Sigmoid colon (tissue), 7 donors: ENCODE results near the gene CYP3A5. TPM values are rescaled to one million over a fixed set of nuclear protein-coding genes. Genes with fewer than 3 reads are reported as not detected.
"Not testable (repeated sequence)": the region's sequence is repeated elsewhere in the genome, so short reads cannot be mapped to it uniquely, and the experiment has no call there.

ENCODE experiments used
- DNase-seq: peaks from one replicate; pipeline ENCODE4 v3.0.0-alpha.2; 2019
- H3K27ac ChIP-seq, 4 donors: fragments of 200-600 bp; sonication (generic); one replicate each; pipeline ENCODE4 v1.5.1; 2016 to 2019; ENCODE audit warnings: mild to moderate bottlenecking in 1 of 4
- H3K27me3 ChIP-seq, 3 donors: fragments of 200-600 bp; sonication (generic); one replicate each; pipeline ENCODE4 v1.5.1; 2019; ENCODE audit warnings: mild to moderate bottlenecking in 1 of 3
- H3K36me3 ChIP-seq, 4 donors: fragments of 200-600 bp; sonication (generic); one replicate each; pipeline ENCODE4 v1.5.1; 2016 to 2019
- H3K4me1 ChIP-seq, 4 donors: fragments of 200-600 bp; sonication (generic); one replicate each; pipeline ENCODE4 v1.5.1; 2017 to 2019
- H3K4me3 ChIP-seq, 4 donors: fragments of 200-600 bp; sonication (generic); one replicate each; pipeline ENCODE4 v1.5.1; 2017 to 2019; ENCODE audit warnings: mild to moderate bottlenecking in 2 of 4, moderate library complexity in 1 of 4
- H3K9me3 ChIP-seq, 4 donors: fragments of 200-600 bp in 3 of 4; sonication (generic) in 3 of 4; one replicate each; pipeline versions ENCODE4 v1.5.1 to v1.6.1; 2013 to 2019
- EP300 ChIP-seq, 4 donors: sonication (generic); formaldehyde crosslinking; IDR thresholded peaks; one replicate each; pipeline ENCODE4 v1.6.1; 2017; ENCODE audit warnings: antibody characterized with exemption in 4 of 4
- POLR2A ChIP-seq, 2 donors: fragments of 450-650 bp; IDR thresholded peaks; one replicate each; pipeline ENCODE4 v1.6.1; 2016; ENCODE audit warnings: antibody characterized with exemption in 2 of 2, mild to moderate bottlenecking in 2 of 2, moderate library complexity in 2 of 2
- POLR2AphosphoS5 ChIP-seq, 4 donors: sonication (generic); formaldehyde crosslinking; IDR thresholded peaks; one replicate each; pipeline ENCODE4 v1.6.1; 2017; ENCODE audit warnings: antibody characterized with exemption in 4 of 4
- WGBS, 2 donors: extraction: QIAGEN DNeasy Blood & Tissue Kit; methylation state at CpG; one replicate each; pipeline ENCODE4 v1.1.7; 2013; 5-methylcytosine and 5-hydroxymethylcytosine counted together
- intact Hi-C: fragments of 100-400 bp; cut with DNase I; formaldehyde crosslinking; loops from one replicate; pipeline ENCODE4 v1.15.1; 2023
- polyA plus RNA-seq, 3 donors: library from polyadenylated mRNA; stranded (reverse); fragments of 200-250 nt; gene quantifications; one replicate each; pipeline ENCODE4 v1.2.3, GENCODE V29; 2013
- total RNA-seq, 4 donors: library from RNA; depleted of rRNA; stranded (reverse); fragments of >200 nt; gene quantifications; one replicate each; pipeline ENCODE4 v1.1.0, GENCODE V29; 2016
- TF ChIP-seq, protein P1 (sequence below), 4 experiments: fragments of 450-650 bp in 3 of 4; fragments of 200-600 bp in 1 of 4; IDR thresholded peaks; one replicate each; pipeline ENCODE4 v1.5.1; 2016 to 2019; ENCODE audit warnings: antibody characterized with exemption in 4 of 4, mild to moderate bottlenecking in 3 of 4, moderate library complexity in 2 of 4
- donor health status: healthy with polysubstance abuse.
- donor health status: Bipolar disorder and iron deficiency.
- donor health status: healthy.

CYP3A5 gene
- total and polyA plus RNA-seq, 7 donors: 0.54 to 36.1 (median 7.5) TPM

DNA sequence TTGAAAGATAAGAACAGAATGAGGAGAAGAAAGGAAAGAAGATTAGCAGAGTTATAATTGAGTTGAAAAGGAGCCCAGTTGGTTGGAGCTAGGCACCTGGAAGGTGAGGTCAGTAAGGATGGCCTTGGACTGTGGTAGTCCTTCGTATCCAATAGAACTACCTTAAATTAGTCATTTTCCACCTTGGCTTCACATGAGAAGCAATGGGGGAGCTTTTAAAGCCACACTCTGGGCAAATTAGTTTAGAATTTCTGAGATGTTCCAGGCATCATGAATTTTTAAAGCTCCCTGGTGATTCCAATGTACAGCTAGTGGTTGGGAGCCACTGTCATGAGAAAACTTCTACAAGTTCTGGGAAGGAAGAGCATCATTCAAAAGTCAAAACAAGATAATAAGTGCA is 27.3 kb upstream of the CYP3A5 start:
- H3K9me3 ChIP-seq: peaks cover 3 to 12% (median 6%) of the 10 kb centered on the region in 4 donors
- intact Hi-C loops: no loop called here
- no peak for TF ChIP-seq EP300 (IDR thresholded peaks at IDR 0.05)
- no peak for TF ChIP-seq POLR2A (IDR thresholded peaks at IDR 0.05)
- TF ChIP-seq POLR2AphosphoS5 (IDR thresholded peaks at IDR 0.05): no peak
- TF ChIP-seq, protein P1, sequence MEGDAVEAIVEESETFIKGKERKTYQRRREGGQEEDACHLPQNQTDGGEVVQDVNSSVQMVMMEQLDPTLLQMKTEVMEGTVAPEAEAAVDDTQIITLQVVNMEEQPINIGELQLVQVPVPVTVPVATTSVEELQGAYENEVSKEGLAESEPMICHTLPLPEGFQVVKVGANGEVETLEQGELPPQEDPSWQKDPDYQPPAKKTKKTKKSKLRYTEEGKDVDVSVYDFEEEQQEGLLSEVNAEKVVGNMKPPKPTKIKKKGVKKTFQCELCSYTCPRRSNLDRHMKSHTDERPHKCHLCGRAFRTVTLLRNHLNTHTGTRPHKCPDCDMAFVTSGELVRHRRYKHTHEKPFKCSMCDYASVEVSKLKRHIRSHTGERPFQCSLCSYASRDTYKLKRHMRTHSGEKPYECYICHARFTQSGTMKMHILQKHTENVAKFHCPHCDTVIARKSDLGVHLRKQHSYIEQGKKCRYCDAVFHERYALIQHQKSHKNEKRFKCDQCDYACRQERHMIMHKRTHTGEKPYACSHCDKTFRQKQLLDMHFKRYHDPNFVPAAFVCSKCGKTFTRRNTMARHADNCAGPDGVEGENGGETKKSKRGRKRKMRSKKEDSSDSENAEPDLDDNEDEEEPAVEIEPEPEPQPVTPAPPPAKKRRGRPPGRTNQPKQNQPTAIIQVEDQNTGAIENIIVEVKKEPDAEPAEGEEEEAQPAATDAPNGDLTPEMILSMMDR (IDR thresholded peaks at IDR 0.05): no peak
- no peaks in the 10 kb centered on the region for H3K4me1 ChIP-seq
- DNase-seq: no peak
- H3K36me3 ChIP-seq: no peaks in the 10 kb centered on the region
- no peak overlapping the region for H3K27ac ChIP-seq
- H3K4me3 ChIP-seq: no peak overlapping the region
- 75 to 77% methylated on average over 1 of the region's 1 CpG for WGBS, 2 donors
- no peaks in the 10 kb centered on the region for H3K27me3 ChIP-seq

- no peak overlapping the region for H3K27ac ChIP-seq
- WGBS, 2 donors: 20 to 50% methylated on average over 5 of the region's 5 CpGs
Observed at GRCh38 chr7:99699946-99700345, 20.1 kb upstream of the CYP3A5 start.

DNA sequence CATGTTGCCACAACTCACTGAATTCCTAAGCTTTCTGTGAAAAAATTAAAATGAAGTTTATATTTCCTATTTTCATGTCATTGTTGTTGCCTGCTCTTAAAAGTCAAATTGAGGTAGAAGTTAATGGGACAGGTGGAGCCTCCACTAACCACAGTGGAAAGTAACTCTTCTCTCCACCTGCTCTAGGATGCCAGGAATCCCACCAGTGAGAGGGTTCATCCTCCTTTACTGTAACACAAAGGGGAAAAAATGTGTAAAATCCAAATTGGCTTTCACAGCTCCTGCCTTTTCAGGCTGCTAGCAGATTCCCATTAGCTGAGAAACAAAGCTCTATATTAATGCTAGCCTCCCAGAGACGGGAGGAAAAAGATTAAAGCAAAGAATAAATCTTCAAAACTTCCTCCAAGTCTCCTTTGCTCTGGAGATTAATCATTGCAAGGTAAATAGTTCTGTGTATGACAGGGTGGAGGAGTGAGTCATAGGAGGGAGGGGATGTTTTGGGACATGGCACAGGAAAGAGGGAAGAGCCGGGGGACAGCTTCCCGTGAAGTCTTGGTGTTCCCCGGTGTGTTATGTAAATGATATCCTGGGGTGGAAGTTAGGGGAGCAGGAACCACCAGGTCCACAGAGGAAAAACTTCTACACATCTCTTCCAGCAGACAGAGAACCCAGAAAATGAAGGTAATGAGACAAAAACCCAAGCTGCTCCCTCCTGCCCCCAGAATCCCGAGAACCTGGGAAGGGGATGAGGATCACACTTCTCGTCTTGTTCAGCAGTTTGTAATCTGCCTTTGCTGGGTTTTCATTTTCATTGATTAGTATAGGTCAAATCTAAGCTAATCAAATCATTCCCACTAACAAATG is 19.3 kb upstream of the CYP3A5 start:
- H3K4me1 ChIP-seq, H3K9me3 ChIP-seq, DNase-seq, H3K27me3 ChIP-seq, H3K4me3 ChIP-seq, H3K27ac ChIP-seq, H3K36me3 ChIP-seq, intact Hi-C loops: not testable (repeated sequence)
- 10 to 39% methylated on average over 6 of the region's 6 CpGs for WGBS, 2 donors

More at GRCh38 chr7:99699946-99700345, 20.1 kb upstream of the CYP3A5 start:
- Histone ChIP-seq H3K36me3 (no peaks in the 10 kb centered on the region), H3K9me3 (no peaks in the 10 kb centered on the region), H3K4me1 (no peaks in the 10 kb centered on the region), H3K4me3 (no peak overlapping the region), H3K27me3 (no peaks in the 10 kb centered on the region)
- intact Hi-C loops: no loop called here
- DNase-seq: no peak
- TF ChIP-seq, protein P1 (IDR thresholded peaks at IDR 0.05): no peak
- no peak for TF ChIP-seq EP300 (IDR thresholded peaks at IDR 0.05)
- TF ChIP-seq POLR2A (IDR thresholded peaks at IDR 0.05): no peak
- no peak for TF ChIP-seq POLR2AphosphoS5 (IDR thresholded peaks at IDR 0.05)

DNA sequence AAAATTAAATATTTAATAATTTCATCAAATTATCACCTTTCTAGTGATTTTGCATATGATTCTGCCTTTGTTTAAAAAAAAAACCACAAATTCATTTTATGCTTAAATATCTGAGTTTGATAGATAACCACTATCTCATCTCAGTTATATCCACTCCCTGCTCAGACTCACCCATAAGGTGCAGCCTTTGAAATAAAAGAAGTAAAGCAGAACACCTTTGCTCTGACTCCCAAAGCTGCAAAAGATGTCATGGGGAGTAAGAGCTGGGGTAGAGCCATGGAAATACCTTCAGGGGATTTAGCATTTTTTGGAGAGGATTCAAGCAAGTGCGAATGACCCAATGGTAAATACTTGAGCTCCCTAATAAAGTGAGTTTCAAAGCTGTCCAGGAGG is 15.1 kb upstream of the CYP3A5 start:
- DNase-seq: no peak
- intact Hi-C loops: no loop called here
- H3K4me3 ChIP-seq: no peak overlapping the region
- 92 to 100% methylated on average over 1 of the region's 1 CpG for WGBS, 2 donors
- no peaks in the 10 kb centered on the region for H3K27me3 ChIP-seq
- no peaks in the 10 kb centered on the region for H3K36me3 ChIP-seq
- no peaks in the 10 kb centered on the region for H3K4me1 ChIP-seq
- TF ChIP-seq POLR2AphosphoS5 (IDR thresholded peaks at IDR 0.05): no peak
- no peak for TF ChIP-seq POLR2A (IDR thresholded peaks at IDR 0.05)
- TF ChIP-seq EP300 (IDR thresholded peaks at IDR 0.05): no peak
- TF ChIP-seq, protein P1 (IDR thresholded peaks at IDR 0.05): no peak
- H3K9me3 ChIP-seq: no peaks in the 10 kb centered on the region
- no peak overlapping the region for H3K27ac ChIP-seq

DNA sequence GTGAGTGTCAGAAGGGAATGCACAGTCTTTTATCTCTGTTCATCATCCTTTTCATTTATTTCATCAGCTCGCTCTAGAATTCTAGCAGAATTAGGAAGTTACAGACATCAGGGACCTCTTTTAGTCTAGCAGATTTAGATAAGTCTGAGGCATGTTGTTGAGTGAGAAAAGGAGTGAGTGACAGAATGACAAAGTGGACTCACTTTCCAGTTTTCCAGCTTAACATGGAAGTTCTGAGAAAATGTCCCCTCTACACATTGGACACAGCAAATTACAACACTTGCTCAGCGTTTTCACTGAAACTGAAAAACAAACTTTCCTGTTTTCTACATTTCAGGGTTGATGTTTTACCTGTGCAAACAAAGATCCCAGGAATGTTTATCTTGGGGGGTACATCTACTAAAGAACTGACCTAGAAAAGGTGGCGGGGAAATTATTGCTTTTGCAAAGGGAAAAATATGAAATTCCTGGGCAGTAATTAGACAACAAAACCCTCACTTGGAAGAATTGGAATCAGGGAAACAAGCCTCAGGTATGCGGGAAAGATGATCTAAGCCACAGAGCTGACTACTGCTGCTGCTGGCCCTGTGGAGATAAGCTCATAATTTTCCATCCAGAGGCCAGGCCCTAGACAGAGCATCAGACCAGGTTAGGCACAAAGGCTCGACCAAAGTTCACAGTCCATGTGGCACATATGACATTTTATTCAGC is 14.6 kb upstream of the CYP3A5 start:
- no peaks in the 10 kb centered on the region for H3K36me3 ChIP-seq
- 36 to 74% methylated on average over 5 of the region's 5 CpGs for WGBS, 2 donors
- no peak overlapping the region for H3K27ac ChIP-seq
- DNase-seq: no peak
- no peaks in the 10 kb centered on the region for H3K4me1 ChIP-seq
- no peaks in the 10 kb centered on the region for H3K9me3 ChIP-seq
- H3K4me3 ChIP-seq: no peak overlapping the region
- H3K27me3 ChIP-seq: no peaks in the 10 kb centered on the region
- TF ChIP-seq EP300 (IDR thresholded peaks at IDR 0.05) (no peak), POLR2A (IDR thresholded peaks at IDR 0.05) (no peak), POLR2AphosphoS5 (IDR thresholded peaks at IDR 0.05) (no peak)
- TF ChIP-seq, protein P1 (IDR thresholded peaks at IDR 0.05): no peak
- intact Hi-C loops: no loop called here
